A673 (cell line): ENCODE results near the gene DNM2.

Experiments
- CTCF ChIP-seq: fragments of 300-800, 200-600 bp; sonication (generic); conservative IDR thresholded peaks from 2 replicates; pipeline ENCODE4 v1.5.1; 2017; ENCODE audit warnings: low read depth, mild to moderate bottlenecking, antibody characterized with exemption, low read length, moderate library complexity, mixed read lengths
- EZH2 ChIP-seq: fragments of 200-600 bp; sonication (generic); IDR thresholded peaks from 2 replicates; pipeline ENCODE4 v1.6.1; 2017; ENCODE audit warnings: borderline replicate concordance, low read depth, mild to moderate bottlenecking, mixed read lengths, antibody characterized with exemption, low read length; ENCODE audit not compliant: poor library complexity, severe bottlenecking

GRCh38 chr19:10835754-10836478 is 118.0 kb downstream of the DNM2 start, which contains the start of gene TMED1:
- TF ChIP-seq CTCF (peak; percentile 42), EZH2 (no peak)
